HEK293 (cell line): ENCODE results near the gene GARRE1.

ENCODE experiments used
- BCL11A ChIP-seq: fragments of 450-650 bp; formaldehyde crosslinking; IDR thresholded peaks from 2 replicates; pipeline ENCODE4 v1.5.1; 2016; ENCODE audit warnings: low read depth, missing biosample characterization, missing genetic modification characterization
- GLIS1 ChIP-seq: fragments of 450-650 bp; formaldehyde crosslinking; IDR thresholded peaks from 2 replicates; pipeline ENCODE4 v1.5.1; 2016; ENCODE audit warnings: missing biosample characterization, missing genetic modification characterization
- GLIS2 ChIP-seq: fragments of 450-650 bp; formaldehyde crosslinking; IDR thresholded peaks from 2 replicates; pipeline ENCODE4 v1.5.1; 2016; ENCODE audit warnings: missing biosample characterization, missing genetic modification characterization
- HOXA7 ChIP-seq: sonication (generic); formaldehyde crosslinking; IDR thresholded peaks from 2 replicates; pipeline ENCODE4 v1.8.1; 2022; ENCODE audit warnings: missing genetic modification reagents, borderline replicate concordance
- OSR2 ChIP-seq: fragments of 450-650 bp; formaldehyde crosslinking; IDR thresholded peaks from 2 replicates; pipeline ENCODE4 v1.5.1; 2016; ENCODE audit warnings: missing biosample characterization, missing genetic modification characterization
- PRDM1 ChIP-seq: fragments of 450-650 bp; formaldehyde crosslinking; IDR thresholded peaks from 2 replicates; pipeline ENCODE4; 2016; ENCODE audit warnings: missing biosample characterization, missing genetic modification characterization
- SALL2 ChIP-seq: fragments of 450-650 bp; formaldehyde crosslinking; IDR thresholded peaks from 2 replicates; pipeline ENCODE4 v1.5.0; 2017; ENCODE audit warnings: missing biosample characterization, mild to moderate bottlenecking, missing genetic modification characterization, borderline replicate concordance
- SP2 ChIP-seq: fragments of 450-650 bp; formaldehyde crosslinking; IDR thresholded peaks from 2 replicates; pipeline ENCODE4 v1.5.1; 2016; ENCODE audit warnings: missing biosample characterization, missing genetic modification characterization
- TRIM28 ChIP-seq: IDR thresholded peaks from 2 replicates; pipeline ENCODE4 v1.6.1; 2011; ENCODE audit warnings: low read length, control low read depth, borderline replicate concordance
- ZFHX2 ChIP-seq: fragments of 450-650 bp; formaldehyde crosslinking; conservative IDR thresholded peaks from 2 replicates; pipeline ENCODE4 v1.5.1; 2016; ENCODE audit warnings: missing biosample characterization, missing genetic modification characterization
- ZFP69B ChIP-seq: fragments of 450-650 bp; formaldehyde crosslinking; IDR thresholded peaks from 2 replicates; pipeline ENCODE4 v1.5.1; 2016; ENCODE audit warnings: missing biosample characterization, missing genetic modification characterization
- ZNF121 ChIP-seq: fragments of 450-650 bp; formaldehyde crosslinking; IDR thresholded peaks from 2 replicates; pipeline ENCODE4 v1.5.1; 2016; ENCODE audit warnings: missing biosample characterization, missing genetic modification characterization
- ZNF140 ChIP-seq: fragments of 450-650 bp; formaldehyde crosslinking; IDR thresholded peaks from 2 replicates; pipeline ENCODE4 v1.5.1; 2016; ENCODE audit warnings: missing biosample characterization, missing genetic modification characterization
- ZNF174 ChIP-seq: fragments of 450-650 bp; formaldehyde crosslinking; IDR thresholded peaks from 2 replicates; pipeline ENCODE4 v1.5.0; 2017; ENCODE audit warnings: missing biosample characterization, mild to moderate bottlenecking, missing genetic modification characterization
- ZNF214 ChIP-seq: fragments of 450-650 bp; formaldehyde crosslinking; IDR thresholded peaks from 2 replicates; pipeline ENCODE4 v1.5.1; 2017; ENCODE audit warnings: missing biosample characterization, mild to moderate bottlenecking, missing genetic modification characterization, borderline replicate concordance
- ZNF416 ChIP-seq: fragments of 450-650 bp; formaldehyde crosslinking; IDR thresholded peaks from 2 replicates; pipeline ENCODE4 v1.5.1; 2016; ENCODE audit warnings: missing biosample characterization, missing genetic modification characterization
- ZNF530 ChIP-seq: fragments of 450-650 bp; formaldehyde crosslinking; IDR thresholded peaks from 2 replicates; pipeline ENCODE4 v1.5.1; 2016; ENCODE audit warnings: low read depth, missing biosample characterization, missing genetic modification characterization
- ZNF623 ChIP-seq: fragments of 450-650 bp; formaldehyde crosslinking; IDR thresholded peaks from 2 replicates; pipeline ENCODE4 v1.5.1; 2016; ENCODE audit warnings: missing biosample characterization, missing genetic modification characterization
- ZNF677 ChIP-seq: fragments of 450-650 bp; IDR thresholded peaks from 2 replicates; pipeline ENCODE4 v1.5.0; 2018; ENCODE audit warnings: missing biosample characterization, mild to moderate bottlenecking, missing genetic modification characterization, moderate library complexity
- ZNF785 ChIP-seq: fragments of 450-650 bp; formaldehyde crosslinking; IDR thresholded peaks from 2 replicates; pipeline ENCODE4 v1.5.1; 2016; ENCODE audit warnings: missing biosample characterization, missing genetic modification characterization
- ZSCAN30 ChIP-seq: fragments of 450-650 bp; IDR thresholded peaks from 2 replicates; pipeline ENCODE4 v1.5.1; 2018; ENCODE audit warnings: missing biosample characterization, mild to moderate bottlenecking, missing genetic modification characterization, moderate library complexity
- TF ChIP-seq, protein P1 (sequence below): fragments of 450-650 bp; formaldehyde crosslinking; IDR thresholded peaks from 2 replicates; pipeline ENCODE4 v1.5.1; 2016; ENCODE audit warnings: missing biosample characterization, missing genetic modification characterization
- TF ChIP-seq, protein P2 (sequence below): fragments of 450-650 bp; formaldehyde crosslinking; IDR thresholded peaks from 2 replicates; pipeline ENCODE4 v1.5.1; 2017; ENCODE audit warnings: missing biosample characterization, missing genetic modification characterization
- TF ChIP-seq, protein P3 (sequence below): fragments of 450-650 bp; formaldehyde crosslinking; IDR thresholded peaks from 2 replicates; pipeline ENCODE4 v1.5.1; 2016; ENCODE audit warnings: missing biosample characterization, missing genetic modification characterization, low read depth
- TF ChIP-seq, protein P4 (sequence below): fragments of 450-650 bp; formaldehyde crosslinking; IDR thresholded peaks from 2 replicates; pipeline ENCODE4 v1.5.1; 2016; ENCODE audit warnings: missing biosample characterization, missing genetic modification characterization
- TF ChIP-seq, protein P5 (sequence below): fragments of 450-650 bp; formaldehyde crosslinking; IDR thresholded peaks from 2 replicates; pipeline ENCODE4 v1.5.1; 2016; ENCODE audit warnings: missing biosample characterization, missing genetic modification characterization, borderline replicate concordance
- TF ChIP-seq, protein P6 (sequence below): fragments of 450-650 bp; formaldehyde crosslinking; IDR thresholded peaks from 2 replicates; pipeline ENCODE4 v1.5.1; 2016; ENCODE audit warnings: missing biosample characterization, missing genetic modification characterization
- TF ChIP-seq, protein P7 (sequence below): fragments of 450-650 bp; formaldehyde crosslinking; IDR thresholded peaks from 2 replicates; pipeline ENCODE4 v1.5.1; 2016; ENCODE audit warnings: missing biosample characterization, missing genetic modification characterization

Gene GARRE1

DNA sequence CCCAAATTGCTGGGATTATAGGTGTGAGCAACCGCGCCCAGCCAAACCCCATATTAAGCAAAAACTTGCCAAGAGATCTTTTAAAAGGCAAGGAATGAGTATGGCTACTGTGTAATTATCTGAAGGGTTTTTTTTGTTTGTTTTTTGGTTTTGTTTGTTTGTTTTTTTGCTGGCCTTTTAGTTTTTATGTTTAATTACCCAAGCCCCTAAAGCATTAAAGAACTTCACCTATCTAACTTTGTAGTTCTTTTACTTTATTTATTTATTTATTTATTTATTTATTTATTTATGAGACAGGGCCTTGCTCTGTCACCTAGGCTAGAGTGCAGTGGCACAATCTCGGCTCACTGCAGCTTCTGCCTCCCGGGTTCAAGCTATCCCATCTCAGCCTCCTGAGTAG is 40.3 kb upstream of the GARRE1 start (continued):
- TF ChIP-seq, protein P1, sequence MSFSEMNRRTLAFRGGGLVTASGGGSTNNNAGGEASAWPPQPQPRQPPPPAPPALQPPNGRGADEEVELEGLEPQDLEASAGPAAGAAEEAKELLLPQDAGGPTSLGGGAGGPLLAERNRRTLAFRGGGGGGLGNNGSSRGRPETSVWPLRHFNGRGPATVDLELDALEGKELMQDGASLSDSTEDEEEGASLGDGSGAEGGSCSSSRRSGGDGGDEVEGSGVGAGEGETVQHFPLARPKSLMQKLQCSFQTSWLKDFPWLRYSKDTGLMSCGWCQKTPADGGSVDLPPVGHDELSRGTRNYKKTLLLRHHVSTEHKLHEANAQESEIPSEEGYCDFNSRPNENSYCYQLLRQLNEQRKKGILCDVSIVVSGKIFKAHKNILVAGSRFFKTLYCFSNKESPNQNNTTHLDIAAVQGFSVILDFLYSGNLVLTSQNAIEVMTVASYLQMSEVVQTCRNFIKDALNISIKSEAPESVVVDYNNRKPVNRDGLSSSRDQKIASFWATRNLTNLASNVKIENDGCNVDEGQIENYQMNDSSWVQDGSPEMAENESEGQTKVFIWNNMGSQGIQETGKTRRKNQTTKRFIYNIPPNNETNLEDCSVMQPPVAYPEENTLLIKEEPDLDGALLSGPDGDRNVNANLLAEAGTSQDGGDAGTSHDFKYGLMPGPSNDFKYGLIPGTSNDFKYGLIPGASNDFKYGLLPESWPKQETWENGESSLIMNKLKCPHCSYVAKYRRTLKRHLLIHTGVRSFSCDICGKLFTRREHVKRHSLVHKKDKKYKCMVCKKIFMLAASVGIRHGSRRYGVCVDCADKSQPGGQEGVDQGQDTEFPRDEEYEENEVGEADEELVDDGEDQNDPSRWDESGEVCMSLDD: no peak
- TF ChIP-seq ZNF121 (tag by site-specific recombination) (no peak), SALL2 (tag by site-specific recombination) (no peak), TRIM28 (no peak), PRDM1 (tag by site-specific recombination) (no peak), ZNF214 (no peak; the same call in 1 of the 2 replicates), ZNF785 (tag by site-specific recombination) (no peak), SP2 (tag by site-specific recombination) (no peak), ZNF677 (tag by site-specific recombination) (no peak), ZSCAN30 (tag by site-specific recombination) (no peak), ZNF416 (tag by site-specific recombination) (no peak), BCL11A (tag by site-specific recombination) (peak; percentile 58; the same call in 1 of the 2 replicates), ZNF530 (tag by site-specific recombination) (0 out of 2 replicates have a peak, but pooled peaks have one; percentile 76), ZNF623 (tag by site-specific recombination) (peak; percentile 83), ZNF174 (tag by site-specific recombination) (no peak), GLIS1 (0 out of 2 replicates have a peak, but pooled peaks have one; percentile 7), ZFHX2 (tag by site-specific recombination) (no peak), HOXA7 (CRISPR knock-in tag) (no peak), ZFP69B (tag by site-specific recombination) (no peak), GLIS2 (no peak), ZNF140 (tag by site-specific recombination) (peak; percentile 97), OSR2 (tag by site-specific recombination) (peak; percentile 75; the same call in 1 of the 2 replicates)
- TF ChIP-seq, protein P2, sequence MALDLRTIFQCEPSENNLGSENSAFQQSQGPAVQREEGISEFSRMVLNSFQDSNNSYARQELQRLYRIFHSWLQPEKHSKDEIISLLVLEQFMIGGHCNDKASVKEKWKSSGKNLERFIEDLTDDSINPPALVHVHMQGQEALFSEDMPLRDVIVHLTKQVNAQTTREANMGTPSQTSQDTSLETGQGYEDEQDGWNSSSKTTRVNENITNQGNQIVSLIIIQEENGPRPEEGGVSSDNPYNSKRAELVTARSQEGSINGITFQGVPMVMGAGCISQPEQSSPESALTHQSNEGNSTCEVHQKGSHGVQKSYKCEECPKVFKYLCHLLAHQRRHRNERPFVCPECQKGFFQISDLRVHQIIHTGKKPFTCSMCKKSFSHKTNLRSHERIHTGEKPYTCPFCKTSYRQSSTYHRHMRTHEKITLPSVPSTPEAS (tag by site-specific recombination): 0 out of 2 replicates have a peak, but pooled peaks have one; percentile 14
- TF ChIP-seq, protein P3, sequence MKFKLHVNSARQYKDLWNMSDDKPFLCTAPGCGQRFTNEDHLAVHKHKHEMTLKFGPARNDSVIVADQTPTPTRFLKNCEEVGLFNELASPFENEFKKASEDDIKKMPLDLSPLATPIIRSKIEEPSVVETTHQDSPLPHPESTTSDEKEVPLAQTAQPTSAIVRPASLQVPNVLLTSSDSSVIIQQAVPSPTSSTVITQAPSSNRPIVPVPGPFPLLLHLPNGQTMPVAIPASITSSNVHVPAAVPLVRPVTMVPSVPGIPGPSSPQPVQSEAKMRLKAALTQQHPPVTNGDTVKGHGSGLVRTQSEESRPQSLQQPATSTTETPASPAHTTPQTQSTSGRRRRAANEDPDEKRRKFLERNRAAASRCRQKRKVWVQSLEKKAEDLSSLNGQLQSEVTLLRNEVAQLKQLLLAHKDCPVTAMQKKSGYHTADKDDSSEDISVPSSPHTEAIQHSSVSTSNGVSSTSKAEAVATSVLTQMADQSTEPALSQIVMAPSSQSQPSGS (tag by site-specific recombination): no peak
- TF ChIP-seq, protein P4, sequence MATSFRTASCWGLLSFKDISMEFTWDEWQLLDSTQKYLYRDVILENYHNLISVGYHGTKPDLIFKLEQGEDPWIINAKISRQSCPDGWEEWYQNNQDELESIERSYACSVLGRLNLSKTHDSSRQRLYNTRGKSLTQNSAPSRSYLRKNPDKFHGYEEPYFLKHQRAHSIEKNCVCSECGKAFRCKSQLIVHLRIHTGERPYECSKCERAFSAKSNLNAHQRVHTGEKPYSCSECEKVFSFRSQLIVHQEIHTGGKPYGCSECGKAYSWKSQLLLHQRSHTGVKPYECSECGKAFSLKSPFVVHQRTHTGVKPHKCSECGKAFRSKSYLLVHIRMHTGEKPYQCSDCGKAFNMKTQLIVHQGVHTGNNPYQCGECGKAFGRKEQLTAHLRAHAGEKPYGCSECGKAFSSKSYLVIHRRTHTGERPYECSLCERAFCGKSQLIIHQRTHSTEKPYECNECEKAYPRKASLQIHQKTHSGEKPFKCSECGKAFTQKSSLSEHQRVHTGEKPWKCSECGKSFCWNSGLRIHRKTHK (tag by site-specific recombination): no peak
- TF ChIP-seq, protein P5, sequence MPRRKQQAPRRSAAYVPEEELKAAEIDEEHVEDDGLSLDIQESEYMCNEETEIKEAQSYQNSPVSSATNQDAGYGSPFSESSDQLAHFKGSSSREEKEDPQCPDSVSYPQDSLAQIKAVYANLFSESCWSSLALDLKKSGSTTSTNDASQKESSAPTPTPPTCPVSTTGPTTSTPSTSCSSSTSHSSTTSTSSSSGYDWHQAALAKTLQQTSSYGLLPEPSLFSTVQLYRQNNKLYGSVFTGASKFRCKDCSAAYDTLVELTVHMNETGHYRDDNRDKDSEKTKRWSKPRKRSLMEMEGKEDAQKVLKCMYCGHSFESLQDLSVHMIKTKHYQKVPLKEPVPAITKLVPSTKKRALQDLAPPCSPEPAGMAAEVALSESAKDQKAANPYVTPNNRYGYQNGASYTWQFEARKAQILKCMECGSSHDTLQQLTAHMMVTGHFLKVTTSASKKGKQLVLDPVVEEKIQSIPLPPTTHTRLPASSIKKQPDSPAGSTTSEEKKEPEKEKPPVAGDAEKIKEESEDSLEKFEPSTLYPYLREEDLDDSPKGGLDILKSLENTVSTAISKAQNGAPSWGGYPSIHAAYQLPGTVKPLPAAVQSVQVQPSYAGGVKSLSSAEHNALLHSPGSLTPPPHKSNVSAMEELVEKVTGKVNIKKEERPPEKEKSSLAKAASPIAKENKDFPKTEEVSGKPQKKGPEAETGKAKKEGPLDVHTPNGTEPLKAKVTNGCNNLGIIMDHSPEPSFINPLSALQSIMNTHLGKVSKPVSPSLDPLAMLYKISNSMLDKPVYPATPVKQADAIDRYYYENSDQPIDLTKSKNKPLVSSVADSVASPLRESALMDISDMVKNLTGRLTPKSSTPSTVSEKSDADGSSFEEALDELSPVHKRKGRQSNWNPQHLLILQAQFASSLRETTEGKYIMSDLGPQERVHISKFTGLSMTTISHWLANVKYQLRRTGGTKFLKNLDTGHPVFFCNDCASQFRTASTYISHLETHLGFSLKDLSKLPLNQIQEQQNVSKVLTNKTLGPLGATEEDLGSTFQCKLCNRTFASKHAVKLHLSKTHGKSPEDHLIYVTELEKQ (tag by site-specific recombination): no peak; the same call in 1 of the 2 replicates
- TF ChIP-seq, protein P6, sequence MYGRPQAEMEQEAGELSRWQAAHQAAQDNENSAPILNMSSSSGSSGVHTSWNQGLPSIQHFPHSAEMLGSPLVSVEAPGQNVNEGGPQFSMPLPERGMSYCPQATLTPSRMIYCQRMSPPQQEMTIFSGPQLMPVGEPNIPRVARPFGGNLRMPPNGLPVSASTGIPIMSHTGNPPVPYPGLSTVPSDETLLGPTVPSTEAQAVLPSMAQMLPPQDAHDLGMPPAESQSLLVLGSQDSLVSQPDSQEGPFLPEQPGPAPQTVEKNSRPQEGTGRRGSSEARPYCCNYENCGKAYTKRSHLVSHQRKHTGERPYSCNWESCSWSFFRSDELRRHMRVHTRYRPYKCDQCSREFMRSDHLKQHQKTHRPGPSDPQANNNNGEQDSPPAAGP (tag by site-specific recombination): no peak
- TF ChIP-seq, protein P7, sequence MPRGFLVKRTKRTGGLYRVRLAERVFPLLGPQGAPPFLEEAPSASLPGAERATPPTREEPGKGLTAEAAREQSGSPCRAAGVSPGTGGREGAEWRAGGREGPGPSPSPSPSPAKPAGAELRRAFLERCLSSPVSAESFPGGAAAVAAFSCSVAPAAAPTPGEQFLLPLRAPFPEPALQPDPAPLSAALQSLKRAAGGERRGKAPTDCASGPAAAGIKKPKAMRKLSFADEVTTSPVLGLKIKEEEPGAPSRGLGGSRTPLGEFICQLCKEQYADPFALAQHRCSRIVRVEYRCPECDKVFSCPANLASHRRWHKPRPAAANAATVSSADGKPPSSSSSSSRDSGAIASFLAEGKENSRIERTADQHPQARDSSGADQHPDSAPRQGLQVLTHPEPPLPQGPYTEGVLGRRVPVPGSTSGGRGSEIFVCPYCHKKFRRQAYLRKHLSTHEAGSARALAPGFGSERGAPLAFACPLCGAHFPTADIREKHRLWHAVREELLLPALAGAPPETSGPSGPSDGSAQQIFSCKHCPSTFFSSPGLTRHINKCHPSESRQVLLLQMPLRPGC (tag by site-specific recombination): peak; percentile 35; the same call in 1 of the 2 replicates
